ENCODE measurements around the gene CCDC158.
"Not testable (repeated sequence)": the region's sequence is repeated elsewhere in the genome, so short reads cannot be mapped to it uniquely, and the experiment has no call there.

Gene CCDC158

DNA sequence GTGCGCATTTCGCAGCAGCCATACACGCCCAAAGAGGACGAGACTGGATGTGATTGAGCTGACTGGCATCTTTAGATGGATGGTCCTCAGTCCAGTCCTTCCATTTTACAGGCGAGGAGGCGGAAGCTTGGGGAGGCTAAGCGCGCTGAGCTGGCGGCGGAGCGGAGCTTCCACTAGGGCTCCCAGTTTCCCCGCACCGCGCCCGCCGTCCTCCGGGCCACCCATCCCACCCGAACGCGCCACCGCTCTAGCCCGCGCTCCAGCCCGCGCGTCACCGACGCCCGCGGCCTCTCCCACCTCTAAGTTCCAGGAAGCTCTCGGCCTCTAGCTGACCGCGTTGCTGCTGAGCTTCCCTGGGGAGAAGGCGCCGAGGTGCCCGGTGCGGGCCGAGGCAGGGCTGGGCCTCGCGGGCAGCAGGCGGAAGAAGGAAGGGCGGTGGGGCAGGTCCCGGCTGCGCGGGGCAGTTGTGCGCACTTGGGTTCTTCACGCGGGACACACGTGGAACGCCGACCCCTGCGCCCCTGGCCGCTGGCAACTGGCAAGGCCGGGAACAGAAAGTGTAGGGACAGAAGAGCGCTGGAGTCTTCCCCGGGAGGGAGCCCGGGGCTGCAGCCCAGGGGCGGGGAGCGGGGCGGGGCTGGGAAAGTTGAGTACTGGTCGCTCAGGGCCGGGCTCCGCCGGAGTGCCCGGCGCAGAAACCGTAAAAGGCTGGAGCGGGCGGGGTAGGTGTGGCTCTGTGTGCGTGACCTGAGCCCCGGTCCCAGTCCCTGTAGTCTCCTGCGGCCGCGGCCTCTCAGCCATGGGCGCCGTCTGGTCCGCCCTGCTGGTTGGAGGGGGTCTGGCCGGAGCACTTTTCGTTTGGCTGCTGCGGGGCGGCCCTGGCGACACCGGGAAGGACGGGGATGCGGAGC, 114.7 kb downstream of the CCDC158 start, which contains the start of gene STBD1:
Gene STBD1, plus strand, starts transcription at position 763 of the 911 bp plus-strand sequence. Its CDS starts 37 bp downstream, at position 800.
- ATAC-seq (ENCODE audit: low read depth) = peak; percentile 26
- peak within 1 kb of the TSS; percentile 53 for H3K4me3 Mint-ChIP-seq
- H3K27me3 Mint-ChIP-seq = peaks cover 23% of the 10 kb centered on the region
- H3K9me3 Mint-ChIP-seq = no peaks in the 10 kb centered on the region
- peaks cover 10% of the 10 kb centered on the region for H3K4me1 Mint-ChIP-seq
- no peak within 1 kb of the TSS for H3K27ac Mint-ChIP-seq
- no peaks in the 10 kb centered on the region for H3K36me3 Mint-ChIP-seq
- no peak for DNase-seq (ENCODE audit: low spot score in 2 of 2)

DNA sequence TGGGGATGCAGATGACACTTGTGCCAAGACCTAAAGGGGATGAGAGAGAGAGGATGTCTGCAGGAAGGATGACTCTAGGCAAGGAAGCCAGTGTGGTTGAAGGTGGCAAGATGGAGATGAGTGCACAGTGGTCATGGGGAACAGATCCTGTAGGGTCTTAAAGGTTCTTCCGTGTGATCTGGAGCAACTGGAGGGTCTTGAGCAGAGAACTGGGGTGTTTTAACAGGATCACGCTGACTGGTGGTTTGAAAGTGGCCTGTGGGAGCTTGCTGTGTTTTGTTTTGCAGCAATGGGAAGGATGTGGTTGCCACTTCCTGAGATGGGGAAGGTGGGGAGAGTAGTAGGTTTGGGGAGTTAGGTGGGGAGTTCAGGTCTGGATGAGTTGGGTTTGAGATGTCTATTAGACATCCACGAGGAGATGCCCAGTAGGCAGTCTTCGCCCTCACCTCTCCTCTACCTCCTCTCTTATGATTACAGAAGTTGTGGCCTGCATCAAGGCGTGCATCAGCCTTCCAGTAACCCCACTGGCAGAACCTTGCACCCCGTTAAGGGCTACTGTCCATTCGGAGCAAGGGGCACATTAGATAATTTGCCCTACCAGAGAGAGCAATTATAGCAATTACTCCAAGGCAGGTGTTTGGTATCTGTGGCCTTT, 115.8 kb downstream of the CCDC158 start:
- ATAC-seq (ENCODE audit: low read depth) (no peak), DNase-seq (ENCODE audit: low spot score in 2 of 2) (no peak)
- Mint-ChIP-seq H3K4me3 (peak overlapping the region; percentile 24), H3K36me3 (no peaks in the 10 kb centered on the region), H3K9me3 (no peaks in the 10 kb centered on the region), H3K27me3 (peaks cover 21% of the 10 kb centered on the region), H3K27ac (no peak overlapping the region), H3K4me1 (peaks cover 10% of the 10 kb centered on the region)

DNA sequence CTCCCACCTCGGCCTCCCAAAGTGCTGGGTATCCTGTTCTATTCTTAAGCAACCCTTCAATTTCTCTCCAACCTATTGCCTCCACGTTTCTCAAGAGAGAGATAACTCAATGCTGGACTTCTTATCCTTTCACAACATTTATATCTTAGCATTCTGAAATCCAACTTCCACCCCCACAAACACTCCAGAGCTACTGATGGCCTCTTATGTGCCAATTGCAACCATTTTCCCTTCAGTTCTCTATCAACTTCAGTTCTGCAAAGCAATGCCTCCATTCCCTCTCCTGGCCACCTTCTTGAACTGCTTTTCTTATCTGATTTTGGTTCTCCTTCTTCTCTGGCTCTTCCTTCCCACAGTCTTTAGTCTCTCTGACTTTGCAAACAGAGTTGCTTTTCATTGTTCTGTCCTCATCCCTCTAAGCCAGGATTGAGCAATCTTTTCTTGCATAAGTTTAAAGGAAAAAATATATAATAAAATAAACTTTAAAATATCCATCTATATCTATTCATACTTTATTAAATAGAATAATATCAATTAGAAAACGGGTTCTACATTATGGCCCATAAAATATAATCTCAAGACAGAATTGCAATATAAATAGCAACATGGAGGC, 118.0 kb downstream of the CCDC158 start:
- ATAC-seq (ENCODE audit: low read depth) (no peak), DNase-seq (ENCODE audit: low spot score in 2 of 2) (no peak)
- no peaks in the 10 kb centered on the region for H3K36me3 Mint-ChIP-seq
- H3K9me3 Mint-ChIP-seq = peaks cover 5% of the 10 kb centered on the region
- H3K4me3 Mint-ChIP-seq = no peak overlapping the region
- H3K27me3 Mint-ChIP-seq = peaks cover 17% of the 10 kb centered on the region
- H3K4me1 Mint-ChIP-seq = peaks cover 10% of the 10 kb centered on the region
- H3K27ac Mint-ChIP-seq = no peak overlapping the region

GRCh38 chr4:76301775-76302162, 119.2 kb downstream of the CCDC158 start:
- H3K27ac Mint-ChIP-seq = no peak overlapping the region
- peaks cover 10% of the 10 kb centered on the region for H3K4me1 Mint-ChIP-seq

GRCh38 chr4:76301068-76301774, 119.7 kb downstream of the CCDC158 start:
- H3K4me1 Mint-ChIP-seq = peaks cover 10% of the 10 kb centered on the region
- no peak overlapping the region for H3K27ac Mint-ChIP-seq
- peaks cover 17% of the 10 kb centered on the region for H3K27me3 Mint-ChIP-seq
- H3K36me3 Mint-ChIP-seq = no peaks in the 10 kb centered on the region
- no peak overlapping the region for H3K4me3 Mint-ChIP-seq
- ATAC-seq (ENCODE audit: low read depth) (no peak), DNase-seq (ENCODE audit: low spot score in 2 of 2) (no peak)
- peaks cover 8% of the 10 kb centered on the region for H3K9me3 Mint-ChIP-seq

More at GRCh38 chr4:76301775-76302162, 119.2 kb downstream of the CCDC158 start:
- Mint-ChIP-seq H3K9me3 (peaks cover 8% of the 10 kb centered on the region), H3K36me3 (no peaks in the 10 kb centered on the region), H3K27me3 (peaks cover 17% of the 10 kb centered on the region), H3K4me3 (no peak overlapping the region)
- ATAC-seq (ENCODE audit: low read depth) (no peak), DNase-seq (ENCODE audit: low spot score in 2 of 2) (no peak)

DNA sequence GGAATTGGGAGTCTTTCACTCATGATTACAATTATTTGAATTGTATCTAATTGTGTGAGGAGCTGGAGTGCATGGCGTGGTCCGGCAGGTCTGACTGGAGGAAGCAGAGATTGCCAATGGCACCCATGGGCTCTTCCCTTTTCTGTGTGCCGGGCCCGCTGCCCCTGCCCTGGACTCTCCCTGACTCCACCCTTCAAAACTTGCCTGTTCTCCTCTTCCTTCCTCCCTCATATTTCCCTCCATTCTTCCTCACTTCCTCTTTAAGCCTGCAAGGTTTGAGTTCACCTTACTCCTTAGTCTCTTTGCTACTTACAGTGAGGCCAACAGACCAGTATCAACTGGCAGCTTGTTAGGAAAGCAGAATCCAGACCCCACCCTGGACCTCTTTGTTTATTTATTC, 120.9 kb downstream of the CCDC158 start:
- DNase-seq (ENCODE audit: low spot score in 2 of 2) = no peak
- Mint-ChIP-seq H3K36me3 (no peaks in the 10 kb centered on the region), H3K4me1 (peaks cover 4% of the 10 kb centered on the region), H3K4me3 (no peak overlapping the region), H3K27ac (no peak overlapping the region), H3K27me3 (peaks cover 12% of the 10 kb centered on the region), H3K9me3 (peaks cover 8% of the 10 kb centered on the region)
- ATAC-seq (ENCODE audit: low read depth) = no peak

GRCh38 chr4:76298227-76298626, 122.7 kb downstream of the CCDC158 start:
- Mint-ChIP-seq H3K4me1 (no peaks in the 10 kb centered on the region), H3K4me3 (no peak overlapping the region), H3K27me3 (peaks cover 8% of the 10 kb centered on the region), H3K9me3 (peaks cover 8% of the 10 kb centered on the region), H3K36me3 (no peaks in the 10 kb centered on the region), H3K27ac (no peak overlapping the region)
- no peak for ATAC-seq (ENCODE audit: low read depth)
- DNase-seq (ENCODE audit: low spot score in 2 of 2) = no peak

DNA sequence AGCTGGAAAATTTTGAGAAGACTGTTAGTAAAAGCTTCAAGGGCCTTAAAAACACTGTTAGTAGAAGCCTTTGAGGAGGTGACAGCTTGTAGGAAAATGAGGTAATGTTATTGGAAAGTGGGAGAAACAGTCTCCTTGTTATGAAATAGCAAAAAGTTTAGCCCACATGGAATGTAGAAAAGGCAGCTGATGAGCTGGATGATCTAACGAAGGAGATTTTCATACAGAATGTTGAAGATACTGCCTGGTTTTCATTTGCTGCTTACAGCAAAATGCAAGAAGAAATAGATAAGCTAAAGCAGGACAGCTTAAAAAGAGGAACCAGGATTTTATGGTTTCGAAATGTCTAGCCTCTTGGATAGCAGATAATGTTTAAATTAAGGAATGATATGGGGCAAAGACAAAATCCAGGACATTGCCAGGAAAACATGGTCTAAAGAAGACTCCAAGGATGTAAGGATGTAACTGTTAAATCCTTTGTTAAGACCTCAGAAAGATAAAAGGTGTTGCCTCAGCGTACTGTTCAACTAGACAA, 124.6 kb downstream of the CCDC158 start:
- Mint-ChIP-seq H3K4me1 (no peaks in the 10 kb centered on the region), H3K36me3 (no peaks in the 10 kb centered on the region), H3K27ac (no peak overlapping the region), H3K9me3 (peaks cover 8% of the 10 kb centered on the region), H3K4me3 (no peak overlapping the region), H3K27me3 (peaks cover 8% of the 10 kb centered on the region)
- ATAC-seq (ENCODE audit: low read depth) = no peak
- no peak for DNase-seq (ENCODE audit: low spot score in 2 of 2)

DNA sequence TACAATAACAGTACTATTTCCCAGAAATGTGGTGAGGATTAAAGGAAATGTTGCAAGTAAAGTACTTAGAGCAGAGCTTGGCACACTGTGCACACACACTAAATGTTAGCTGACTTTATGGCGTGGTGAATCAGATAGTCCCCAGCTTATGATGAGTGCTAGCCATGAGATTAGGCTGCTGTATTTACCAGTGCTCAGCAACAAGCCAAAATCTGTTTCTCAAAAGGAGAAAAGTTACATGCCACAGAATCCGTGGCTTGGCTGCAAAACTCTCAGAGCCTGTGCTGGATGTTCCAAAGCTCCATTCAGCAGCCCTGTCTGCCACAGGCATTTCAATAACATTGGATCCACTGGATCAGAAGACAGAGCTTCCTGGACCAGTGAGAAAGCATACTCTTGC, 127.2 kb downstream of the CCDC158 start:
- no peaks in the 10 kb centered on the region for H3K4me1 Mint-ChIP-seq
- DNase-seq (ENCODE audit: low spot score in 2 of 2) = no peak
- H3K9me3 Mint-ChIP-seq = peaks cover 6% of the 10 kb centered on the region
- H3K36me3 Mint-ChIP-seq = no peaks in the 10 kb centered on the region
- ATAC-seq (ENCODE audit: low read depth) = no peak
- no peak overlapping the region for H3K4me3 Mint-ChIP-seq
- peaks cover 9% of the 10 kb centered on the region for H3K27me3 Mint-ChIP-seq
- no peak overlapping the region for H3K27ac Mint-ChIP-seq

DNA sequence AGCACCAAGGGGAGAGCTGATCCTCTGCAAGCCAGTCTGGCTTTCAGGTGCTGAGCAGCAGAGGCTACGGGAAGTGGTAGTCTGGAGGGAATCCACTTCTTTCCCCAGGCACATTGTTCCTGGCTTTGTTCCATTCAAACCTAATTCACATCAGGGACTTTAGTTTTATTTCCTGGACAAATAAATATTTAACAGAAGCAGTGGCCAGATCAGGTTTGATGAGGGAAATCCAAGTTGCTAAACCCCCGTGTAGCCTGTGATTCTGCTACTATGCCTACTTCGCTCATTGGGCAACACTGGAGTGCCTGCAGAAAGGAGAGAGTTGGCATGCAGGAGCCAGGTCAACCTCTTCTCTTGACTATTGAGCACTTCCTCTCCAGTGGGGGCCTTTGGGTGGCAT, 128.2 kb downstream of the CCDC158 start:
- Mint-ChIP-seq H3K4me1 (no peaks in the 10 kb centered on the region), H3K4me3 (no peak overlapping the region), H3K27me3 (peaks cover 9% of the 10 kb centered on the region), H3K36me3 (no peaks in the 10 kb centered on the region), H3K27ac (no peak overlapping the region), H3K9me3 (peaks cover 3% of the 10 kb centered on the region)
- ATAC-seq (ENCODE audit: low read depth) = no peak
- no peak for DNase-seq (ENCODE audit: low spot score in 2 of 2)

- H3K9me3 Mint-ChIP-seq; ATAC-seq (ENCODE audit: low read depth); H3K4me1 Mint-ChIP-seq; DNase-seq (ENCODE audit: low spot score in 2 of 2); H3K4me3 Mint-ChIP-seq; H3K27ac Mint-ChIP-seq; H3K27me3 Mint-ChIP-seq; H3K36me3 Mint-ChIP-seq: not testable (repeated sequence)
These were observed 133.1 kb downstream of the CCDC158 start for GRCh38 chr4:76287811-76288210.

- Mint-ChIP-seq H3K27ac (no peak overlapping the region), H3K36me3 (no peaks in the 10 kb centered on the region), H3K27me3 (peaks cover 1% of the 10 kb centered on the region), H3K9me3 (peaks cover 2% of the 10 kb centered on the region), H3K4me1 (no peaks in the 10 kb centered on the region), H3K4me3 (no peak overlapping the region)
- DNase-seq (ENCODE audit: low spot score in 2 of 2) (no peak), ATAC-seq (ENCODE audit: low read depth) (no peak)
These were observed 137.0 kb downstream of the CCDC158 start for GRCh38 chr4:76283900-76284299.

- Mint-ChIP-seq H3K36me3 (no peaks in the 10 kb centered on the region), H3K4me1 (no peaks in the 10 kb centered on the region), H3K27ac (no peak overlapping the region), H3K27me3 (peaks cover 1% of the 10 kb centered on the region), H3K9me3 (peaks cover 2% of the 10 kb centered on the region), H3K4me3 (no peak overlapping the region)
- no peak for ATAC-seq (ENCODE audit: low read depth)
- no peak for DNase-seq (ENCODE audit: low spot score in 2 of 2)
These were observed 137.8 kb downstream of the CCDC158 start for GRCh38 chr4:76282941-76283689.

All from memory B cell (primary cell).